Trophoblast cell (in vitro differentiated cells and primary cell): Measurements from ENCODE around the gene MGAT4C.
"Not testable (repeated sequence)": the region's sequence is repeated elsewhere in the genome, so short reads cannot be mapped to it uniquely, and the experiment has no call there.

Experiments
- DNase-seq, 2 donors: peaks; one replicate each; pipeline ENCODE4 v3.0.0-alpha.2; 2016
- H2AFZ ChIP-seq: 2 replicates; pipeline ENCODE4 v1.6.1; 2013; ENCODE audit warnings: low read length, moderate library complexity, mild to moderate bottlenecking; ENCODE audit not compliant: insufficient read depth, poor library complexity
- H2AK5ac ChIP-seq: 2 replicates; pipeline ENCODE4 v1.6.1; 2013; ENCODE audit warnings: mild to moderate bottlenecking, low read length
- H2BK120ac ChIP-seq: 2 replicates; pipeline ENCODE4 v1.6.1; 2013; ENCODE audit warnings: low read length, mild to moderate bottlenecking, moderate library complexity; ENCODE audit not compliant: insufficient read depth, poor library complexity
- H2BK12ac ChIP-seq: 2 replicates; pipeline ENCODE4 v1.6.1; 2013; ENCODE audit warnings: mild to moderate bottlenecking, low read length, moderate library complexity
- H2BK5ac ChIP-seq: 2 replicates; pipeline ENCODE4 v1.6.1; 2013; ENCODE audit warnings: low read length, low read depth, moderate library complexity, mild to moderate bottlenecking; ENCODE audit not compliant: poor library complexity
- H3K14ac ChIP-seq: 2 replicates; pipeline ENCODE4 v1.6.1; 2013; ENCODE audit warnings: mild to moderate bottlenecking, low read length
- H3K18ac ChIP-seq: 2 replicates; pipeline ENCODE4 v1.6.1; 2013; ENCODE audit warnings: mild to moderate bottlenecking, low read length
- H3K23ac ChIP-seq: 2 replicates; pipeline ENCODE4 v1.6.1; 2013; ENCODE audit warnings: low read length
- H3K27ac ChIP-seq: 2 replicates; pipeline ENCODE4 v1.5.1; 2013; ENCODE audit warnings: low read depth, mild to moderate bottlenecking, inconsistent platforms, low read length, moderate library complexity
- H3K27me3 ChIP-seq: 2 replicates; pipeline ENCODE4 v1.6.1; 2013; ENCODE audit warnings: inconsistent platforms, mild to moderate bottlenecking, low read length, moderate library complexity; ENCODE audit not compliant: insufficient read depth
- H3K36me3 ChIP-seq, 2 experiments: 1 replicate in 1 of 2; 2 replicates in 1 of 2; pipeline ENCODE4 v1.6.1; 2013; ENCODE audit warnings: low read length in 2 of 2, mild to moderate bottlenecking in 2 of 2, moderate library complexity in 1 of 2; ENCODE audit not compliant: insufficient read depth in 2 of 2, control insufficient read depth in 1 of 2
- H3K4ac ChIP-seq: 2 replicates; pipeline ENCODE4 v1.6.1; 2013; ENCODE audit warnings: low read depth, mild to moderate bottlenecking, low read length, moderate library complexity
- H3K4me1 ChIP-seq, 2 experiments: 1 replicate in 1 of 2; 2 replicates in 1 of 2; pipeline ENCODE4 v1.6.1; 2013; ENCODE audit warnings: low read length in 2 of 2, mild to moderate bottlenecking in 2 of 2, moderate library complexity in 1 of 2; ENCODE audit not compliant: insufficient read depth in 2 of 2, control insufficient read depth in 1 of 2
- H3K4me2 ChIP-seq: 2 replicates; pipeline ENCODE4 v1.6.1; 2013; ENCODE audit warnings: inconsistent platforms, mild to moderate bottlenecking, low read length, moderate library complexity
- H3K4me3 ChIP-seq: 2 replicates; pipeline ENCODE4 v1.5.1; 2013; ENCODE audit warnings: mild to moderate bottlenecking, low read depth, low read length, inconsistent platforms
- H3K79me1 ChIP-seq: one replicate; pipeline ENCODE4 v1.6.1; 2013; ENCODE audit warnings: low read length
- H3K79me2 ChIP-seq: 2 replicates; pipeline ENCODE4 v1.6.1; 2013; ENCODE audit warnings: low read length, mild to moderate bottlenecking; ENCODE audit not compliant: control insufficient read depth, insufficient read depth, poor library complexity
- H3K9ac ChIP-seq: 2 replicates; pipeline ENCODE4 v1.6.1; 2013; ENCODE audit warnings: mild to moderate bottlenecking, low read length
- H3K9me3 ChIP-seq: 2 replicates; pipeline ENCODE4 v1.6.1; 2013; ENCODE audit warnings: low read depth, mild to moderate bottlenecking, control low read depth, inconsistent platforms, low read length; ENCODE audit not compliant: insufficient read depth
- H4K12ac ChIP-seq: 2 replicates; pipeline ENCODE4 v1.6.1; 2013; ENCODE audit warnings: low read depth, mild to moderate bottlenecking, low read length, moderate library complexity
- H4K8ac ChIP-seq: 2 replicates; pipeline ENCODE4 v1.6.1; 2013; ENCODE audit warnings: low read depth, mild to moderate bottlenecking, low read length, moderate library complexity
- H4K91ac ChIP-seq: one replicate; pipeline ENCODE4 v1.6.1; 2013; ENCODE audit warnings: low read depth, mild to moderate bottlenecking, low read length, moderate library complexity
- WGBS: extraction: QIAGEN DNeasy Blood & Tissue Kit; methylation state at CpG from one replicate; pipeline ENCODE4 v1.1.7; 2013; ENCODE audit warnings: missing lambda C conversion rate; ENCODE audit not compliant: insufficient read length, insufficient coverage; ENCODE audit errors: extremely low coverage; 5-methylcytosine and 5-hydroxymethylcytosine counted together

MGAT4C gene

DNA sequence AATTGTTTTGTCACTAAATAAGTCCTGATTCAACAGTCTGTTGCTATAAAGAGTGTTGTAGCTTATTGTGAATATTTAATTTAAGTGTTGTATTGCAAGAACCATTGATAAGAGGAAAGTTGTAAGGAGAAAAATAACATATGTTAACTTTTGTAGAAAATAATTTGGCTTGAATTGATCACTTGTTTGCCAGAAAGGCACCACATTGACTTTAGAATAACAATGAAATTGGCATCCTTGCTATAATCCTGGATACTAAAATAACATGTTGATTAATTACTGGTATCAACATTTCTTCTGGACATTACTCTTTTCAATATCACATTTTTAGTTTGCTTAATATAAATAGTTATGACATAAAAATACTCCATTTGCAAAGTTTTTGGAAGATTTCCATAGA, 159.0 kb downstream of the MGAT4C start:
- no peak overlapping the region for H3K4me3 ChIP-seq
- no peak overlapping the region for H3K18ac ChIP-seq
- no peaks in the 10 kb centered on the region for H3K36me3 ChIP-seq
- H2AK5ac ChIP-seq: no peak overlapping the region
- no peak overlapping the region for H3K4me2 ChIP-seq
- no peak overlapping the region for H4K12ac ChIP-seq
- no peak overlapping the region for H3K27ac ChIP-seq
- H3K4me1 ChIP-seq: no peaks in the 10 kb centered on the region
- no peaks in the 10 kb centered on the region for H3K79me2 ChIP-seq
- H3K4ac ChIP-seq: no peak overlapping the region
- no peak overlapping the region for H2AFZ ChIP-seq
- no peak overlapping the region for H3K23ac ChIP-seq
- no peak overlapping the region for H2BK12ac ChIP-seq
- H3K79me1 ChIP-seq: no peaks in the 10 kb centered on the region
- H3K9me3 ChIP-seq: no peaks in the 10 kb centered on the region
- H4K8ac ChIP-seq: no peak overlapping the region
- H4K91ac ChIP-seq: no peak overlapping the region
- no peak overlapping the region for H2BK120ac ChIP-seq
- no peak overlapping the region for H3K14ac ChIP-seq
- no peak for DNase-seq
- no peak overlapping the region for H2BK5ac ChIP-seq
- no peaks in the 10 kb centered on the region for H3K27me3 ChIP-seq
- H3K9ac ChIP-seq: no peak overlapping the region

DNA sequence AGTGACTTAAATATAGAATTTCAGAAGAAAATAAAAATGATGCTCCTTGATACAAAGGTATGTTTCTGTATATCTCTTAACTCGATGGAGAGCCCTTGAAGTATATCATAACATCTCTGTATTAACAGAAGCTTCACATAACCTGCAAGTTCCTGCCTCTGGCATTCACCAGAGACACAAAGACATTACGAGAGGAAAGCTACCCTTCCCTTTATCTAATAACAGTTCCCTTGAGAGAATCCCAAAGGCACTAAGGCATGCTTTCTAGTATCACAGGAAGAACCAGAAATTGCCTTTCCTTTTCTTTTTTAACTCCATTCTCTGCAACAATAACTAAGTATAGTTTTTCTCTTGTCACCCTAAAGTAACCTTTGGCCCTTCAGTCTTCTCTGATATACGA, 164.5 kb downstream of the MGAT4C start:
- H3K18ac ChIP-seq: no peak overlapping the region
- H3K36me3 ChIP-seq: no peaks in the 10 kb centered on the region
- no peaks in the 10 kb centered on the region for H3K9me3 ChIP-seq
- DNase-seq: no peak
- no peak overlapping the region for H3K4ac ChIP-seq
- H2BK12ac ChIP-seq: no peak overlapping the region
- H3K79me2 ChIP-seq: no peaks in the 10 kb centered on the region
- H4K12ac ChIP-seq: no peak overlapping the region
- no peak overlapping the region for H3K14ac ChIP-seq
- H3K4me3 ChIP-seq: no peak overlapping the region
- H3K27me3 ChIP-seq: no peaks in the 10 kb centered on the region
- no peak overlapping the region for H2AFZ ChIP-seq
- H2AK5ac ChIP-seq: no peak overlapping the region
- no peak overlapping the region for H3K27ac ChIP-seq
- no peak overlapping the region for H3K9ac ChIP-seq
- no peaks in the 10 kb centered on the region for H3K79me1 ChIP-seq
- no CpG with 5 or more reads among the region's 3 CpGs for WGBS
- no peak overlapping the region for H4K91ac ChIP-seq
- H3K4me2 ChIP-seq: no peak overlapping the region
- H2BK120ac ChIP-seq: no peak overlapping the region
- no peak overlapping the region for H2BK5ac ChIP-seq
- no peaks in the 10 kb centered on the region for H3K4me1 ChIP-seq
- H3K23ac ChIP-seq: no peak overlapping the region
- no peak overlapping the region for H4K8ac ChIP-seq

DNA sequence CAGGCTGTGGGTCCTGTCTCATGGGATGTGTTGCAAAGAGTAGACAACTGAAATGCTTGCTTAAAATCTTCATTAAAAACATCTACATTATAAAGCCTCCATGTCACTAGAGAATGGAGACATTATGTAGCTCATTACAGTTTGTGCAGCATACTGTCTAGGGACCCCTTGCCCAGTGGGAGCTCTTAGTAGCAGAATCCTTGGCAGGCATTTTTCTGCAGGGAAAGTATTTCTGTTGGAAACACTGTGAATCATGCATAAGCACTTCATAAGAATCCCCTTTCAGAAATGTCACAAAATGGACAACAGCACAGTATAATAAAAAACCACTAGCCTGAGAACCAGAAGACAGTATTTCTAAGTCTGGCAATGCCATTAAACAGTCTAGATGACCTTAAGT, 174.3 kb downstream of the MGAT4C start:
- Histone ChIP-seq H3K4ac (no peak overlapping the region), H3K27ac (no peak overlapping the region), H2BK5ac (no peak overlapping the region), H3K4me3 (no peak overlapping the region), H3K9me3 (no peaks in the 10 kb centered on the region), H2AK5ac (no peak overlapping the region), H4K8ac (no peak overlapping the region), H4K91ac (no peak overlapping the region), H3K36me3 (no peaks in the 10 kb centered on the region), H3K4me1 (no peaks in the 10 kb centered on the region), H3K18ac (no peak overlapping the region), H2BK120ac (no peak overlapping the region), H4K12ac (no peak overlapping the region), H3K79me1 (no peaks in the 10 kb centered on the region), H3K23ac (no peak overlapping the region), H3K27me3 (no peaks in the 10 kb centered on the region), H3K14ac (no peak overlapping the region), H3K79me2 (no peaks in the 10 kb centered on the region), H3K4me2 (no peak overlapping the region), H3K9ac (no peak overlapping the region), H2AFZ (no peak overlapping the region), H2BK12ac (no peak overlapping the region)
- DNase-seq: no peak

DNA sequence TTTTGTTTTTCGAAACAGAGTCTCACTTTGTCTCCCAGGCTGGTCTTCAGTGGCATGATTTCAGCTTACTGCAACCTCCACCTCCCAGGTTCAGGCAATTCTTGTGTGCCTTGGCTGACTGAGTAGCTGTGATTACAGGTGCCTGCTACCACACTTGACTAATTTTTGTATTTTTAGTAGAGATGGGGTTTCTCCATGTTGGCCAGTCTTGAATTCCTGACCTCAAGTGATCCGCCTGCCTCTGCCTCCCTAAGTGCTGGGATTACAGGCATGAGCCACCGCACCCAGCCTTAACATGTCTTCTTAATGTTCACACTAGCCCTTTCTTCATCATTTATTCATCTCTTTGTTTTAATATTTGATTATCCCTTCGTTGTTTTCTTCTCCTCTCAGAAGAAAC, 197.1 kb downstream of the MGAT4C start:
- H3K4me2 ChIP-seq, H3K4ac ChIP-seq, H4K91ac ChIP-seq, H3K18ac ChIP-seq, H4K8ac ChIP-seq, H3K36me3 ChIP-seq, H3K27me3 ChIP-seq, H3K4me1 ChIP-seq, H3K9me3 ChIP-seq, H3K23ac ChIP-seq, DNase-seq, H3K9ac ChIP-seq, H3K14ac ChIP-seq, H2BK12ac ChIP-seq, H2BK5ac ChIP-seq, H2AK5ac ChIP-seq, H3K79me1 ChIP-seq, H3K4me3 ChIP-seq, H2AFZ ChIP-seq, H3K79me2 ChIP-seq, H3K27ac ChIP-seq, H4K12ac ChIP-seq, H2BK120ac ChIP-seq: not testable (repeated sequence)
- WGBS: no CpG with 5 or more reads among the region's 4 CpGs
